GM18867 (cell line): ENCODE results near the gene C2orf49.

Experiments
- ATAC-seq: cut with Tn5 transposase; IDR thresholded peaks from one replicate; pipeline ENCODE4 v1.9.1; 2021; ENCODE audit warnings: mild to moderate bottlenecking, moderate library complexity; ENCODE audit not compliant: unreplicated experiment

C2orf49 gene

GRCh38 chr2:105358593-105358992 lies 21.3 kb downstream of the C2orf49 start:
- ATAC-seq, result no peak

- ATAC-seq, result no peak
Observed at GRCh38 chr2:105361102-105361889, 24.0 kb downstream of the C2orf49 start.

GRCh38 chr2:105362862-105363591 lies 25.7 kb downstream of the C2orf49 start:
- no peak for ATAC-seq

GRCh38 chr2:105364436-105365139 lies 27.2 kb downstream of the C2orf49 start:
- ATAC-seq, result no peak

GRCh38 chr2:105365206-105365605 lies 27.9 kb downstream of the C2orf49 start:
- ATAC-seq, result no peak

GRCh38 chr2:105368759-105369408 lies 31.5 kb downstream of the C2orf49 start:
- no peak for ATAC-seq

- ATAC-seq, result peak; percentile 83
Observed at GRCh38 chr2:105369777-105370690, 32.7 kb downstream of the C2orf49 start.

GRCh38 chr2:105371156-105371555 lies 33.8 kb downstream of the C2orf49 start:
- no peak for ATAC-seq

GRCh38 chr2:105371810-105372209 lies 34.5 kb downstream of the C2orf49 start:
- no peak for ATAC-seq

- ATAC-seq, result peak; percentile 19
Observed at GRCh38 chr2:105373344-105373781, 36.0 kb downstream of the C2orf49 start.

GRCh38 chr2:105373895-105374401 lies 36.6 kb downstream of the C2orf49 start:
- peak; percentile 96 for ATAC-seq

GRCh38 chr2:105375001-105375561 lies 37.7 kb downstream of the C2orf49 start:
- no peak for ATAC-seq

- ATAC-seq, result no peak
Observed at GRCh38 chr2:105376010-105376409, 38.7 kb downstream of the C2orf49 start.

- no peak for ATAC-seq
Observed at GRCh38 chr2:105376789-105377240, 39.5 kb downstream of the C2orf49 start.

GRCh38 chr2:105377871-105378270 lies 40.5 kb downstream of the C2orf49 start:
- no peak for ATAC-seq

- no peak for ATAC-seq
Observed at GRCh38 chr2:105378276-105378840, 41.0 kb downstream of the C2orf49 start.

- ATAC-seq, result no peak
Observed at GRCh38 chr2:105378921-105379383, 41.6 kb downstream of the C2orf49 start.

GRCh38 chr2:105379741-105380186 lies 42.4 kb downstream of the C2orf49 start:
- no peak for ATAC-seq
